ENCODE results near the gene STX11.

STX11 gene

GRCh38 chr6:144217797-144218196, 67.5 kb downstream of the STX11 start:
- in situ Hi-C loops (cut with HindIII; ENCODE audit: low sequenced_read_pairs) = no loop called here
- no peak for DNase-seq (ENCODE audit: low read depth, low spot score)
- no peak overlapping the region for H3K4me3 ChIP-seq (ENCODE audit: low read depth, low read length)
- TF ChIP-seq CTCF (IDR thresholded peaks at IDR 0.05; ENCODE audit: low read depth, low read length) = no peak

- DNase-seq (ENCODE audit: low read depth, low spot score) = peak; percentile 64
- in situ Hi-C loops (cut with HindIII; ENCODE audit: low sequenced_read_pairs) = no loop called here
- no peak overlapping the region for H3K4me3 ChIP-seq (ENCODE audit: low read depth, low read length)
- TF ChIP-seq CTCF (IDR thresholded peaks at IDR 0.05; ENCODE audit: low read depth, low read length) = peak; percentile 58
Observed at GRCh38 chr6:144219056-144219685, 68.9 kb downstream of the STX11 start.

GRCh38 chr6:144220031-144220790, 69.9 kb downstream of the STX11 start:
- no peak for DNase-seq (ENCODE audit: low read depth, low spot score)
- no peak overlapping the region for H3K4me3 ChIP-seq (ENCODE audit: low read depth, low read length)
- in situ Hi-C loops (cut with HindIII; ENCODE audit: low sequenced_read_pairs) = no loop called here
- no peak for TF ChIP-seq CTCF (IDR thresholded peaks at IDR 0.05; ENCODE audit: low read depth, low read length)

GRCh38 chr6:144223686-144224085, 73.4 kb downstream of the STX11 start:
- TF ChIP-seq CTCF (IDR thresholded peaks at IDR 0.05; ENCODE audit: low read depth, low read length) = no peak
- no peak overlapping the region for H3K4me3 ChIP-seq (ENCODE audit: low read depth, low read length)
- in situ Hi-C loops (cut with HindIII; ENCODE audit: low sequenced_read_pairs) = no loop called here
- no peak for DNase-seq (ENCODE audit: low read depth, low spot score)

GRCh38 chr6:144231721-144232120, 81.4 kb downstream of the STX11 start:
- DNase-seq (ENCODE audit: low read depth, low spot score) = no peak
- no peak overlapping the region for H3K4me3 ChIP-seq (ENCODE audit: low read depth, low read length)
- in situ Hi-C loops (cut with HindIII; ENCODE audit: low sequenced_read_pairs) = no loop called here
- TF ChIP-seq CTCF (IDR thresholded peaks at IDR 0.05; ENCODE audit: low read depth, low read length) = no peak

DNA sequence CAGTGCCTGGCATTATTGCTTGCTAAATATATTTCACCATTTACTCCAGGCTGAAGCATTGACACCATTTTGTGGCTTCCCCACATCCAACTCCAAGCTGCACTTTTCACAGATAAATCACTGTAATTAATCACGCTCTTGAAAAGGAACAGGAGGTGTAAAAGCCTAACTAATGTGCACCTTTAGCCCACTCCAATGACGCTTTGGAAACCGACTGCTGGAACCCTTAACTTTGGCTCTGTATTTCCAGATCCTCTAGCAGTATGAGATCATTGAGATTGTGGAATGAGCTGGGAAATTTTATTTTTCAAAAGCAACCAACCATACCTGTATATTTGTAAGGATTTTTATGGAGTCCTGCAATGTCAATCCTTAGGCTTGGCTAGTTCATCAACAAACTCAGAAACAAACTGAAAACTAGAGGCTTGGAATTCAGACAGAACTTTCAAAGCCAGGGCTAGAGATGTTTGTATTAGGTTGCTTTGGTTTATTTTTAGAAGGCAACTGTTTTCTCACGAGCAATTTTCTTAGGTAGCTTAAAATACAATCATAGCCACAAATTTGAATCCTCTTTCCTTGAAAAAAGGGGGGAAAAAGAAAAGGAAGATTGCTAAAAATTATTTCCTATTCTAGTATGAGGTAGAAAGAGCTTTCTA, 82.0 kb downstream of the STX11 start:
- in situ Hi-C loops (cut with HindIII; ENCODE audit: low sequenced_read_pairs) = no loop called here
- no peak for TF ChIP-seq CTCF (IDR thresholded peaks at IDR 0.05; ENCODE audit: low read depth, low read length)
- no peak for DNase-seq (ENCODE audit: low read depth, low spot score)
- H3K4me3 ChIP-seq (ENCODE audit: low read depth, low read length) = no peak overlapping the region

Measured in astrocyte of the spinal cord (primary cell).